ENCODE data around the gene NDE1.
"Not testable (repeated sequence)": the region's sequence is repeated elsewhere in the genome, so short reads cannot be mapped to it uniquely, and the experiment has no call there.

Gene NDE1

GRCh38 chr16:15621456-15621855 is 28.6 kb upstream of the NDE1 start:
- DNase-seq (ENCODE audit: low spot score) = no peak

GRCh38 chr16:15621889-15622288 is 28.2 kb upstream of the NDE1 start:
- no peak for DNase-seq (ENCODE audit: low spot score)

- DNase-seq (ENCODE audit: low spot score) = no peak
Measured at GRCh38 chr16:15631730-15632409, 18.2 kb upstream of the NDE1 start.

- DNase-seq (ENCODE audit: low spot score) = no peak
Measured at GRCh38 chr16:15635926-15636325, 14.1 kb upstream of the NDE1 start.

DNA sequence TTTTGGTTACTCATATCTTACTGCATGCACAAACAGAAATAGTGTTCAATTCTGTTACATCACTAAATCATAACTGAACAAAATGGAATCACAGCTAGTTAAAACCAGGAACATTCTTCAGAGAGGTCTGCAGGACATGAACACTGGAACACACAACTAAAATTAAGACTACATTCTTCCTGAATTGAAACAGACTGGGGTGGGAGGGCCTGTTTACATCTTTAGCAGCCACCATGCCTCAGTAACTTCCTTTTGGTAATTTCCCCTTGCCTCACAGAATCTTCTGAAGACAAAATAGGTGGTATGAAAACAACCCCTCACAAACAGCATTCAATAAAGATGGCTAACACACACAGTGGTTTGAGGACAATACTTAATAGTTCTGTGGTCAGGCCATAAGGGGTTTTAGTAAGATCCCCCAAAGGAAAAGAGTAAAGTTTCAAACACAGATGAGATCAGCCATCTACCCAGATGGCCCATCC is 13.6 kb upstream of the NDE1 start:
- no peak for DNase-seq (ENCODE audit: low spot score)

GRCh38 chr16:15639061-15639568 is 10.9 kb upstream of the NDE1 start:
- DNase-seq (ENCODE audit: low spot score) = no peak

DNA sequence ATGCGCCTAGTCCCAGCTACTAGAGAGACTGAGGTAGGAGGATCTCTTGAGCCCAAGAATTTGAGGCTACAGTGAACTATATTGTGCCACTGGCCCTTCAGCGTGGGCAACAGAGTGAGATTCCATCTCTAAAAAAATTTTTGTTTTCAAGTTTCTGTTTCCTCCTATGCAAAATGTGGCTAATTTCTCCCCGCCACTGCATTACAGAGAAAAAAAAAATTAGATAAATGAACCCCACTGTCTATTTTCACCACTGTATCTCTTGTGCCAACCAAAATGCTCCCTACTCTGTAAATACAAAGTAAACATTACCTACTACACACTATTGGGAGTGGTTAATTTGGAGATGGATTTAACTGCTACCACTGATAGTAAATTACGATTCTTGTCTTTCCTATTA is 9.1 kb upstream of the NDE1 start:
- DNase-seq (ENCODE audit: low spot score) = no peak

- DNase-seq (ENCODE audit: low spot score) = no peak
Measured at GRCh38 chr16:15641753-15642556, 8.1 kb upstream of the NDE1 start.

GRCh38 chr16:15642557-15643047 is 7.4 kb upstream of the NDE1 start:
- DNase-seq (ENCODE audit: low spot score) = no peak

GRCh38 chr16:15643048-15643945 is 6.7 kb upstream of the NDE1 start, which contains the start of gene MARF1:
TSS of gene MARF1 (minus strand) at chr16:15643154. CDS start at chr16:15639233, 3,921 bp downstream.
- peak; percentile 97 for DNase-seq (ENCODE audit: low spot score)

- DNase-seq (ENCODE audit: low spot score) = no peak
Measured at GRCh38 chr16:15643946-15644250, 6.1 kb upstream of the NDE1 start.

DNA sequence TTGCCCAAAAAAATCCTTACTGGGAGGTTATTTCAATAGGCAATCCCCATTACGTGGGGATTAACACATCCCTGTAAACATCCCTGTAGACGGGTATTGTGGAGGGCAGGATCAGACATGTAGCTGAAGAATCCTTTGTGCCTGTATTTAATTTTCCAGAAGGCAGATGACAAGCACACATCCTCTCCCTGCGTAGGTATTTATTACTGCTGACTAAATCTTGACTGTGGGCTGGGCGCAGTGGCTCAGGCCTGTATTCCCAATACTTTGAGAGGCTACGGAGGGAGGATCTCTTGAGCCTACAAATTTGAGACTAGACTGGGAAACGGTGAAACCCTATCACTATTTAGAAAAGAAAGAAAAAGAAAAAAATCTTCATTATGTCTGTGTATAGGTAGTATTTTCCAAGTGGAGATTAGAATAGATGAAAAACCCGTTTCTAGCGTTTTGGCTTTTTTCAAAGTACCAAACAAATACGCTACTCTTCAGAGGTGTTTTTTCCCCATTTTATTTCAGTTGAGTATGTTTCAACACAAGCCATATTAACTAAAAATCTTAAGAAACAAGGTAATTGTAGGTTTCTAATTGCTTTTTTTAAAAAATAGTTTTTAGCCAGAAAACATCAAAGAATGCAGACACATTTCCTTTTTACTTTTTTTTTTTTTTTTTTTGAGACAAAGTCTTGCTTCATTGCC is 5.6 kb upstream of the NDE1 start:
- no peak for DNase-seq (ENCODE audit: low spot score)

GRCh38 chr16:15644962-15645465 is 5.0 kb upstream of the NDE1 start:
- DNase-seq (ENCODE audit: low spot score) = not testable (repeated sequence)

DNA sequence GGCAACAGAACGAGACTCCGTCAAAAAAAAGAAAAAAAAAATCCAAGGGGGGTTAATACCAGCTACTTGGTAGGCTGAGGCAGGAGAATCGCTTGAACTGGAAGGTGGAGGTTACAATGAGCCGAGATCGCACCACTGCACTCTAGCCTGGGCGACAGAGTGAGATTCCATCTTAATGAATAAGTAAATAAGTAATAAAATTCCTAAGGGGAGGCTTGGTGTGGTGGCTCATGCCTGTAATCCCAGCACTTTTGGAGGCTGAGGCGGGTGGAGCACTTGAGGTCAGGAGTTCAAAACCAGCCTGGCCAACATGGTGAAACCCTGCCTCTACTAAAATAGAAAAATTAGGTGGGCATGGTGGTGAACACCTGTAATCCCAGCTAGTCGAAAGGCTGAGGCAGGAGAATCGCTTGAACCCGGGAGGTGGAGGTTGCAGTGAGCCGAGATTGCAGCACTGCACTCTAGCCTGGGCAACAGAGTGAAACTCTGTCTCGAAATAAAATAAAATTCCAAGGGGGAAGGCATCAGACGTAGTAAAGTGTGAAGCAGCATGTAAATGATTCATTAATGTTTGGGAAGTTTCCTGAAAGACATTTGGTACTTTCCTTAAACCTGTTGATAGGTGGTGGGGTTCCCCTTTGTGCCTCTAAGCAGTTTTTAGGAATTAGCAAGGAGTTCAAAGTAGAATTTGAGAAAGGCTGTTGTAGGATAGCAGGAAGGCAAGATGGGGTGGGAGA is 3.3 kb upstream of the NDE1 start:
- not testable (repeated sequence) for DNase-seq (ENCODE audit: low spot score)

- DNase-seq (ENCODE audit: low spot score) = no peak
Measured at GRCh38 chr16:15647294-15648014, 2.6 kb upstream of the NDE1 start.

DNA sequence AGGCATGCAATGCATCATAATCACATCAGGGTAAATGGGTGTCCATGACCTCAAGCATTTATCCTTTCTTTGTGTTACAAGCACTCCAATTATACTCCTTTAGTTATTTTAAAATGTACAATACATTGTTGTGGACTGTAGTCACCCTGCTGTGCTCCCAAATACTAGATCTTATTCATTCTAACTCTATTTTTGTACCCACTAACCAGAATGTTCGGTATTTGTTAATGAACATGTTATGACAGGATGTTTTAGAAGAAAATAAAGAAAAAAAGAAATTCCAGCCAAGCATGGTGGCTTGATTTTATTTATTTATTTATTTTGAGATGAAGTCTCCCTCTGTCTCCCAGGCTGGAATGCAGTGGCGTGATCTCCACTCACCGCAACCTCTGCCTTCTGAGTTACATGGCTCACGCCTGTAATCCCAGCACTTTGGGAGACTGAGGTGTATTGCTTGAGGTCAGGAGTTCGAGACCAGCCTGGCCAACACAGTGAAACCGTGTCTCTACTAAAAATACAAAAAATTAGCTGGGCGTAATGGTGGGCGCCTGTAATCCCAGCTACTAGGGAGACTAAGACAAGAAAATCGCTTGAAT is 1.8 kb upstream of the NDE1 start:
- DNase-seq (ENCODE audit: low spot score) = no peak

DNA sequence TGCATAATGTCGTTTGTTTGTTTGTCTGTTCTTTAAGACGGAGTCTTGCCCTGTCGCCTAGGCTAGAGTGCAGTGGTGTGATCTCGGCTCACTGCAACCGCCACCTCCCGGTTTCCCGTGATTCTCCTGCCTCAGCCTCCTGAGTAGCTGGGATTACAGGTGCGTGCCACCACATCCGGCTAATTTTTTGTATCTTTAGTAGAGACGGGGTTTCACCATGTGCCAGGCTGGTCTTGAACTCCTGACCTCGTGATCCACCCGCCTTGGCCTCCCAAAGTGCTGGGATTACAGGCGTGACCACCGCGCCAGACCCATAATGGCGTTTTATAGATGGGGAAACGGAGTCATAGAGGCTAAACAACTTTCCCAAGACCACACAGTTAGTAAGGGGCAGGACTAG is 734 bp upstream of the NDE1 start:
- DNase-seq (ENCODE audit: low spot score) = not testable (repeated sequence)

DNA sequence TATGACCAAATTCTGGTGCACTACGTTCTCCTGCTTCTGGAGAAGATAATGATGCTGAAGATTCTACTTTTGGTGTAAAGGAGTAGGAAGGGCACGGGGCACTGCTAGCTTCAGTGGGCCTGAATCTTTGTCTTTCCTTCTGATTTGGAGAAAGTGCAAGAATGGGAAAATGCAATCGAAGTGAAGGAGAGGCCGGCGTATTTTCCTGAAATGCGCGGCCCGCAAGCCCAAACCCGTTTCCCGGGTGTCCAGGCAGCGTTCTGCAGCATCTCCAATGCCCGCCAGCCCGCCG is 372 bp upstream of the NDE1 start:
- DNase-seq (ENCODE audit: low spot score) = no peak

- DNase-seq (ENCODE audit: low spot score) = no peak
Measured at GRCh38 chr16:15650698-15651171, 690 bp downstream of the NDE1 start.
